ENCODE measurements around the gene NOP53. TPM values are rescaled to one million over a fixed set of nuclear protein-coding genes. Genes with fewer than 3 reads are reported as not detected.

The NOP53 gene
- polyA plus RNA-seq, 1 donor (not counting 4 experiments of a cell fraction or from before 2014, with no cell fraction given): 80.2 TPM

GRCh38 chr19:47754206-47755064 lies 9.1 kb downstream of the NOP53 start:
- no peak for DNase-seq (ENCODE audit: low read depth, low spot score)
- no peak for FAIRE-seq
- TF ChIP-seq EZH2 (IDR thresholded peaks at IDR 0.05; ENCODE audit: low read length) (no peak), CTCF (optimal IDR thresholded peaks at IDR 0.05 in 1 of 3, IDR thresholded peaks at IDR 0.05 in 1 of 3, conservative IDR thresholded peaks at IDR 0.05 in 1 of 3; ENCODE audit: extremely low read depth in 1 of 3, insufficient read depth in 2 of 3, low read length in 3 of 3) (no peak)
- no peaks in the 10 kb centered on the region for H3K27me3 ChIP-seq (ENCODE audit: control insufficient read depth, extremely low read depth, insufficient read depth, low read length)
- no peaks in the 10 kb centered on the region for H4K20me1 ChIP-seq (ENCODE audit: control insufficient read depth, extremely low read depth, insufficient read depth, low read length)
- no peaks in the 10 kb centered on the region for H3K4me1 ChIP-seq (ENCODE audit: control insufficient read depth, extremely low read depth, insufficient read depth, low read length)
- H3K9me3 ChIP-seq (ENCODE audit: control insufficient read depth, low read depth, low read length): no peaks in the 10 kb centered on the region
- H3K4me3 ChIP-seq (ENCODE audit: control insufficient read depth in 2 of 3, extremely low read depth in 1 of 3, insufficient read depth in 2 of 3, low read depth in 1 of 3, low read length in 3 of 3): no peak overlapping the region
- H2AFZ ChIP-seq (ENCODE audit: control insufficient read depth, low read length): no peak overlapping the region
- peaks cover 50 to 64% of the 10 kb centered on the region in 2 experiments for H3K36me3 ChIP-seq (ENCODE audit: control insufficient read depth in 2 of 2, extremely low read depth in 1 of 2, insufficient read depth in 2 of 2, low read length in 2 of 2)
- H3K4me2 ChIP-seq (ENCODE audit: control insufficient read depth, extremely low read depth, insufficient read depth, low read depth, low read length): no peak overlapping the region
- dilution Hi-C loops (cut with MboI; ENCODE audit: extremely low pct_ligation_motif_present, low sequenced_read_pairs): no loop called here
- H3K79me2 ChIP-seq (ENCODE audit: control insufficient read depth, insufficient read depth, low read length): peaks cover 14% of the 10 kb centered on the region
- no peaks in the 10 kb centered on the region for H3K9me1 ChIP-seq (ENCODE audit: control insufficient read depth, extremely low read depth, insufficient read depth, low read length)
- no peak overlapping the region for H3K27ac ChIP-seq (ENCODE audit: control insufficient read depth, insufficient read depth, low read length)
- H3K9ac ChIP-seq (ENCODE audit: control insufficient read depth, extremely low read depth, insufficient read depth, low read length): no peak overlapping the region

GRCh38 chr19:47755065-47755761 lies 9.9 kb downstream of the NOP53 start:
- H3K9ac ChIP-seq (ENCODE audit: control insufficient read depth, extremely low read depth, insufficient read depth, low read length): no peak overlapping the region
- H4K20me1 ChIP-seq (ENCODE audit: control insufficient read depth, extremely low read depth, insufficient read depth, low read length): no peaks in the 10 kb centered on the region
- H3K9me3 ChIP-seq (ENCODE audit: control insufficient read depth, low read depth, low read length): no peaks in the 10 kb centered on the region
- H3K4me2 ChIP-seq (ENCODE audit: control insufficient read depth, extremely low read depth, insufficient read depth, low read depth, low read length): no peak overlapping the region
- H2AFZ ChIP-seq (ENCODE audit: control insufficient read depth, low read length): no peak overlapping the region
- H3K36me3 ChIP-seq (ENCODE audit: control insufficient read depth in 2 of 2, extremely low read depth in 1 of 2, insufficient read depth in 2 of 2, low read length in 2 of 2): peaks cover 49 to 58% of the 10 kb centered on the region in 2 experiments
- dilution Hi-C loops (cut with MboI; ENCODE audit: extremely low pct_ligation_motif_present, low sequenced_read_pairs): no loop called here
- no peaks in the 10 kb centered on the region for H3K4me1 ChIP-seq (ENCODE audit: control insufficient read depth, extremely low read depth, insufficient read depth, low read length)
- no peak overlapping the region for H3K27ac ChIP-seq (ENCODE audit: control insufficient read depth, insufficient read depth, low read length)
- no peaks in the 10 kb centered on the region for H3K27me3 ChIP-seq (ENCODE audit: control insufficient read depth, extremely low read depth, insufficient read depth, low read length)
- FAIRE-seq: no peak
- H3K9me1 ChIP-seq (ENCODE audit: control insufficient read depth, extremely low read depth, insufficient read depth, low read length): no peaks in the 10 kb centered on the region
- H3K79me2 ChIP-seq (ENCODE audit: control insufficient read depth, insufficient read depth, low read length): peaks cover 8% of the 10 kb centered on the region
- DNase-seq (ENCODE audit: low read depth, low spot score): no peak
- TF ChIP-seq EZH2 (IDR thresholded peaks at IDR 0.05; ENCODE audit: low read length) (no peak), CTCF (optimal IDR thresholded peaks at IDR 0.05 in 1 of 3, IDR thresholded peaks at IDR 0.05 in 1 of 3, conservative IDR thresholded peaks at IDR 0.05 in 1 of 3; ENCODE audit: extremely low read depth in 1 of 3, insufficient read depth in 2 of 3, low read length in 3 of 3) (no peak)
- no peak overlapping the region for H3K4me3 ChIP-seq (ENCODE audit: control insufficient read depth in 2 of 3, extremely low read depth in 1 of 3, insufficient read depth in 2 of 3, low read depth in 1 of 3, low read length in 3 of 3)

Data from keratinocyte (primary cell).